Activated CD8-positive, alpha-beta T cell treated with anti-CD3 and anti-CD28 coated beads for 36 hours (primary cell): ENCODE data around the gene ARHGEF26. TPM values are rescaled to one million over a fixed set of nuclear protein-coding genes. Genes with fewer than 3 reads are reported as not detected.

ENCODE experiments used
- ATAC-seq: fragments of 200-7000 bp; cut with Tn5 transposase; one replicate; pipeline ENCODE4 v1.10.0; 2021; ENCODE audit warnings: mild to moderate bottlenecking, moderate library complexity
- CTCF ChIA-PET: fragments of 350-600 bp; sonication (Branson Sonifier 250); formaldehyde crosslinking; loops from one replicate; lab custom pipeline; 2021; ENCODE audit warnings: antibody characterized with exemption; lab: Charles Lee
- POLR2A ChIA-PET: fragments of 350-600 bp; sonication (Branson Sonifier 250); formaldehyde crosslinking; loops from one replicate; lab custom pipeline; 2021; ENCODE audit warnings: antibody characterized with exemption; lab: Charles Lee
- DNase-seq: peaks from one replicate; pipeline ENCODE4 v3.0.0-alpha.2; 2020
- H3K27ac Mint-ChIP-seq: one replicate; pipeline ENCODE4 v1.8.0; 2021; ENCODE audit warnings: mild to moderate bottlenecking, mixed read lengths
- H3K27me3 Mint-ChIP-seq: one replicate; pipeline ENCODE4 v1.8.0; 2021; ENCODE audit warnings: mixed read lengths
- H3K36me3 Mint-ChIP-seq: one replicate; pipeline ENCODE4 v1.8.0; 2021; ENCODE audit warnings: low read depth, mixed read lengths
- H3K4me1 Mint-ChIP-seq: one replicate; pipeline ENCODE4 v1.8.0; 2021; ENCODE audit warnings: low read depth, mixed read lengths
- H3K4me3 Mint-ChIP-seq: one replicate; pipeline ENCODE4 v1.8.0; 2021; ENCODE audit warnings: mild to moderate bottlenecking, moderate library complexity, mixed read lengths
- H3K9me3 Mint-ChIP-seq: one replicate; pipeline ENCODE4 v1.8.0; 2021; ENCODE audit warnings: mixed read lengths
- intact Hi-C: fragments of 100-400 bp; cut with micrococcal nuclease; formaldehyde crosslinking; loops from one replicate; pipeline ENCODE4 v1.10.0; 2022
- total RNA-seq, 2 experiments: library from RNA; stranded (reverse); gene quantifications; one replicate each; pipeline ENCODE4 v1.2.3, GENCODE V29; 2021
- TF ChIP-seq, protein P1 (sequence below): fragments of 200-600 bp; IDR thresholded peaks from one replicate; pipeline ENCODE4 v1.8.0; 2022; ENCODE audit warnings: antibody characterized with exemption, mild to moderate bottlenecking

The ARHGEF26 gene
- total RNA-seq, 2 experiments from 2014 or later: not detected

DNA sequence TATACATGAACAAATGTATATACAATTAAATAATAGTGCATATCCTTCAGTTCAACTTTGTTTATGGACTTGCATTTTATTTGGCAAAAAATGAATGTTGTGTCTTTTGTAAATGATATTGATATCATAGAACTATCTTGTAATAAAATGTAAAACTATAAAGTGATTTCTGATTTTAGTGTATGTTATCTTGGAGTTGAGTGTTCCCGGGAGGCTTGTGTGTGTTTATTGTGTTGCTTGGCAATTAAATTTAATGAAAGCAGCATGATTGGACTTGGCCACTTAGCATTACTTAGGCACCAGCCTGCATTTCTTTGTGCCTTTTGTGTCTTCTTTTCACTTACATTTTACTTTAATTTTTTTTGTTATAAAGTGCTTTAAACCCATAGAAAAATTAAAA lies 10.6 kb downstream of the ARHGEF26 start:
- Mint-ChIP-seq H3K4me1 (no peaks in the 10 kb centered on the region), H3K4me3 (no peak overlapping the region), H3K9me3 (no peaks in the 10 kb centered on the region), H3K36me3 (no peaks in the 10 kb centered on the region), H3K27ac (no peak overlapping the region), H3K27me3 (peaks cover 19% of the 10 kb centered on the region)
- intact Hi-C loops: no loop called here
- ChIA-PET POLR2A (interaction anchor here (0.6 kb wide), 1 partner anchor 1184 kb away, joined by 3 read pairs; no protein-coding TSS in a partner anchor), CTCF (no interaction called here)
- ATAC-seq (no peak), DNase-seq (no peak)
- TF ChIP-seq, protein P1, sequence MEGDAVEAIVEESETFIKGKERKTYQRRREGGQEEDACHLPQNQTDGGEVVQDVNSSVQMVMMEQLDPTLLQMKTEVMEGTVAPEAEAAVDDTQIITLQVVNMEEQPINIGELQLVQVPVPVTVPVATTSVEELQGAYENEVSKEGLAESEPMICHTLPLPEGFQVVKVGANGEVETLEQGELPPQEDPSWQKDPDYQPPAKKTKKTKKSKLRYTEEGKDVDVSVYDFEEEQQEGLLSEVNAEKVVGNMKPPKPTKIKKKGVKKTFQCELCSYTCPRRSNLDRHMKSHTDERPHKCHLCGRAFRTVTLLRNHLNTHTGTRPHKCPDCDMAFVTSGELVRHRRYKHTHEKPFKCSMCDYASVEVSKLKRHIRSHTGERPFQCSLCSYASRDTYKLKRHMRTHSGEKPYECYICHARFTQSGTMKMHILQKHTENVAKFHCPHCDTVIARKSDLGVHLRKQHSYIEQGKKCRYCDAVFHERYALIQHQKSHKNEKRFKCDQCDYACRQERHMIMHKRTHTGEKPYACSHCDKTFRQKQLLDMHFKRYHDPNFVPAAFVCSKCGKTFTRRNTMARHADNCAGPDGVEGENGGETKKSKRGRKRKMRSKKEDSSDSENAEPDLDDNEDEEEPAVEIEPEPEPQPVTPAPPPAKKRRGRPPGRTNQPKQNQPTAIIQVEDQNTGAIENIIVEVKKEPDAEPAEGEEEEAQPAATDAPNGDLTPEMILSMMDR: no peak

DNA sequence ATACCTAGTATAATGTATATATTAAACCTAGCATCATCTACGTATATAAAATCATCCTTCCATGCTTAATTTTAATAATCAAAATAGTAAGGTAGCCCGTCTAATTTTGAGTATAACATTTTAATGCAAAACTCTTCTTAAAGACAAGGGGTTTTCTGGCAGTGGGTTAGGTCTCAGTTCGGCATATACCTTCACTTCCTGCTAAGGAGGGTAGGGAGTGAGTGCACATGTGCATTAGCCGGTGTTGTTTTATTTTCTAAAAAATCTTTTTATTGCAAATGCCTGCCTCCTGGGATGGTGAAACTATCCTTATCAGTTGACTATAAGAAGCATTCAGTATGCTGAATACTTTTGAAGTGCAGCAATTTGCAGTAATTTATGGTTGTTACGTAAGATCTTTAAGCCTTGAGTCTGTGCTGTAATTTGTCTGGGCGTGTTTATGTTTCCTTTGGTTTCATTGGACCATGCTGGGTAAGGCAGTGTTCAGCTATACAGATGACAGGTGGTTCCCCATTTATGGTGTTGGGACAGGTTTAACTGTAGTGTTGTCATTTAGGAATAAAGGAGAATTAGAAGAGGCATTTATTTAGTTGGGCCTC lies 11.7 kb downstream of the ARHGEF26 start:
- CTCF ChIA-PET: no interaction called here

DNA sequence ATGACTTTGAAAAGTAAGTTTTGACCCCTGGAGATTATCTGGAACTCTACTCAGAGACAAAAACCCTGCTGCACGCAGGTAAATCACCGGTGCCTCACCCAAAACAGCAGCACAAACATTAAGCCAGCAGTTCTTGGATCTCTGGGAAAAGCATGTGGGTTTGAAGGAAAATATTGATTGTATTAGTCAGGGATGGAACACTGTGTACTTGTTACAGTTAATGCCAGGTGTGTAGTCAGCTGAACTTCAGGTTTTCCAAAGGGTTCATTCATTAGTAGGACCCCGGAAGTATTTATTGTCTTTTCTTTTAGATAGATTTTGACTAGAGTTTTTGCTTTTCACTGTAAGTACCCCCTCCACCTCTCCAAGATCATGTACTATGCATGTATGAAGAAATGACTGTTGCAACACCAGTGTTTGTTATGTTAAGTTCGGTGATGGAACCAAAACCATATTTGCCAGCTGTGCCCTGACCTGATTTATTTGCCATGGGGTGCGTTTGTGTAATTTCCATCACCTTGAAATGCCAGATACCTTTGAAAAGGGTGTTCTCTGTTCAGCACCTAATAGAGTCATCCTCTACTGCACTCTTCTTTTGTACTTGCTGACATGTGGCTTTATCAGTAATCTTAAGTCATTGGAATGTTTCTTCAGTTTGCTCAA lies 14.5 kb downstream of the ARHGEF26 start:
- no peaks in the 10 kb centered on the region for H3K4me1 Mint-ChIP-seq
- ATAC-seq: no peak
- DNase-seq: no peak
- H3K27me3 Mint-ChIP-seq: peaks cover 12% of the 10 kb centered on the region
- TF ChIP-seq, protein P1: no peak
- intact Hi-C loops: no loop called here
- POLR2A ChIA-PET: no interaction called here
- H3K9me3 Mint-ChIP-seq: no peaks in the 10 kb centered on the region
- H3K4me3 Mint-ChIP-seq: no peak overlapping the region
- H3K27ac Mint-ChIP-seq: no peak overlapping the region
- no peaks in the 10 kb centered on the region for H3K36me3 Mint-ChIP-seq
- CTCF ChIA-PET: interaction anchor here (1.0 kb wide), 1 partner anchor 118 kb away, joined by 3 read pairs; no protein-coding TSS in a partner anchor

More for the DNA sequence above, 11.7 kb downstream of the ARHGEF26 start:
- H3K27me3 Mint-ChIP-seq: peaks cover 18% of the 10 kb centered on the region
- no peaks in the 10 kb centered on the region for H3K36me3 Mint-ChIP-seq
- POLR2A ChIA-PET: no interaction called here
- TF ChIP-seq, protein P1: no peak
- intact Hi-C loops: no loop called here
- DNase-seq: no peak
- no peak overlapping the region for H3K4me3 Mint-ChIP-seq
- H3K27ac Mint-ChIP-seq: no peak overlapping the region
- no peaks in the 10 kb centered on the region for H3K9me3 Mint-ChIP-seq
- no peak for ATAC-seq
- H3K4me1 Mint-ChIP-seq: no peaks in the 10 kb centered on the region

DNA sequence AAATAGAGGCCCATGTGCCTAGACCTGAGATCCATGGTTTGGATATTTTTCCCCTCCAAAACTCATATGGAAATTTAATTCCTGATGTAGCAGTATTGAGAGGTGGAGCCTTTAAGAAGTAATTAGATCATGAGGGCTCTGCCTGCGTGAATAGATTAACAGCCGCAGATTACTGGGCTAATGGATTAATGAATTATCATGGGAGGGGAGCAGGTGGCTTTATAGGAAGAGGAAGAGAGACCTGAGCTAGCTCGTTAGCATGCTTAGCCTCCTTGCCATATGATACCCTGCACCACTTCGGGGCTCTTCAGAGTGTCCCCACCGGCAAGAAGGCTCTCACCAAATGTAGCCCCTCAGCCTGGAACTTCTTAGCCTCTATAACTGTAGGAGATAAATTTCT lies 15.8 kb downstream of the ARHGEF26 start:
- DNase-seq (no peak), ATAC-seq (no peak)
- TF ChIP-seq, protein P1: no peak
- no peaks in the 10 kb centered on the region for H3K36me3 Mint-ChIP-seq
- ChIA-PET POLR2A (no interaction called here), CTCF (no interaction called here)
- H3K4me1 Mint-ChIP-seq: no peaks in the 10 kb centered on the region
- H3K27ac Mint-ChIP-seq: no peak overlapping the region
- intact Hi-C loops: no loop called here
- no peaks in the 10 kb centered on the region for H3K9me3 Mint-ChIP-seq
- no peak overlapping the region for H3K4me3 Mint-ChIP-seq
- H3K27me3 Mint-ChIP-seq: peaks cover 14% of the 10 kb centered on the region

DNA sequence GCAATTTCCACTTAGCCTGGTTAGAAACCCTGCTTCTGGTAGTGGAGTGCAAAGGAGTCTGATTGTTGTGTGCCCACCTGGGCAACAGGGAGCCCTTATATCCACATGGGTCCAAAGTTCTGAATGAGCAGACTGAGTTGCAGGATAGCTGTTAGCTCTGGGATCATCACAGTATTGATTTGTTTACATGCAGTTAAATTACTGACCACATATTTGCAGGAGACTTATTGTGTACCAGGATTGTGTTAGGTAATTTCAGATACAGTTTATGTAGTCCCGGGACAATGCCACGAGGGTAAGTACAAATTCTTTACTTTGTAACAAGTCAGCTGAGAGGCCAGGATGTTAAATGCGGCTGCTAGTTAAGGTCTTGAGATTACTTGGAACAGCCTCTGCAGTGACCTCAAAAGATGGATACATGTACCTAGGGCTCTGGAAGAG lies 18.8 kb downstream of the ARHGEF26 start:
- intact Hi-C loops: no loop called here
- no peak overlapping the region for H3K27ac Mint-ChIP-seq
- no peaks in the 10 kb centered on the region for H3K4me1 Mint-ChIP-seq
- DNase-seq: no peak
- H3K4me3 Mint-ChIP-seq: no peak overlapping the region
- no peak for ATAC-seq
- CTCF ChIA-PET: no interaction called here
- H3K36me3 Mint-ChIP-seq: no peaks in the 10 kb centered on the region
- POLR2A ChIA-PET: no interaction called here
- TF ChIP-seq, protein P1: no peak
- H3K27me3 Mint-ChIP-seq: peaks cover 15% of the 10 kb centered on the region
- no peaks in the 10 kb centered on the region for H3K9me3 Mint-ChIP-seq
